Epithelial cell of esophagus (primary cell): ENCODE data around the gene ZNF518A.

ENCODE experiments used
- DNase-seq: peaks from one replicate; pipeline ENCODE4 v3.0.0; 2010; ENCODE audit warnings: low read depth
- H3K4me3 ChIP-seq: 2 replicates; pipeline ENCODE4 v1.5.1; 2011; ENCODE audit warnings: mild to moderate bottlenecking, low read length, control low read depth
- TF ChIP-seq, protein P1 (sequence below): IDR thresholded peaks from 2 replicates; pipeline ENCODE4 v1.5.1; 2011; ENCODE audit warnings: low read depth, mild to moderate bottlenecking, low read length, control low read depth, inconsistent platforms; ENCODE audit not compliant: insufficient read depth; ENCODE audit errors: missing control alignments

The ZNF518A gene, protein sequence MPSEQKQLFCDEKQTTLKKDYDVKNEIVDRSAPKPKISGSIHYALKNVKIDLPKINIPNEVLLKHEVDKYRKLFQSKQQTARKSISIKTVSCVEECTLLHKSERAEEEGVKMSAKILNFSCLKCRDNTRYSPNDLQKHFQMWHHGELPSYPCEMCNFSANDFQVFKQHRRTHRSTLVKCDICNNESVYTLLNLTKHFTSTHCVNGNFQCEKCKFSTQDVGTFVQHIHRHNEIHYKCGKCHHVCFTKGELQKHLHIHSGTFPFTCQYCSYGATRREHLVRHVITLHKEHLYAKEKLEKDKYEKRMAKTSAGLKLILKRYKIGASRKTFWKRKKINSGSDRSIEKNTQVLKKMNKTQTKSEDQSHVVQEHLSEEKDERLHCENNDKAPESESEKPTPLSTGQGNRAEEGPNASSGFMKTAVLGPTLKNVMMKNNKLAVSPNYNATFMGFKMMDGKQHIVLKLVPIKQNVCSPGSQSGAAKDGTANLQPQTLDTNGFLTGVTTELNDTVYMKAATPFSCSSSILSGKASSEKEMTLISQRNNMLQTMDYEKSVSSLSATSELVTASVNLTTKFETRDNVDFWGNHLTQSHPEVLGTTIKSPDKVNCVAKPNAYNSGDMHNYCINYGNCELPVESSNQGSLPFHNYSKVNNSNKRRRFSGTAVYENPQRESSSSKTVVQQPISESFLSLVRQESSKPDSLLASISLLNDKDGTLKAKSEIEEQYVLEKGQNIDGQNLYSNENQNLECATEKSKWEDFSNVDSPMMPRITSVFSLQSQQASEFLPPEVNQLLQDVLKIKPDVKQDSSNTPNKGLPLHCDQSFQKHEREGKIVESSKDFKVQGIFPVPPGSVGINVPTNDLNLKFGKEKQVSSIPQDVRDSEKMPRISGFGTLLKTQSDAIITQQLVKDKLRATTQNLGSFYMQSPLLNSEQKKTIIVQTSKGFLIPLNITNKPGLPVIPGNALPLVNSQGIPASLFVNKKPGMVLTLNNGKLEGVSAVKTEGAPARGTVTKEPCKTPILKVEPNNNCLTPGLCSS (N-terminal part only)

DNA sequence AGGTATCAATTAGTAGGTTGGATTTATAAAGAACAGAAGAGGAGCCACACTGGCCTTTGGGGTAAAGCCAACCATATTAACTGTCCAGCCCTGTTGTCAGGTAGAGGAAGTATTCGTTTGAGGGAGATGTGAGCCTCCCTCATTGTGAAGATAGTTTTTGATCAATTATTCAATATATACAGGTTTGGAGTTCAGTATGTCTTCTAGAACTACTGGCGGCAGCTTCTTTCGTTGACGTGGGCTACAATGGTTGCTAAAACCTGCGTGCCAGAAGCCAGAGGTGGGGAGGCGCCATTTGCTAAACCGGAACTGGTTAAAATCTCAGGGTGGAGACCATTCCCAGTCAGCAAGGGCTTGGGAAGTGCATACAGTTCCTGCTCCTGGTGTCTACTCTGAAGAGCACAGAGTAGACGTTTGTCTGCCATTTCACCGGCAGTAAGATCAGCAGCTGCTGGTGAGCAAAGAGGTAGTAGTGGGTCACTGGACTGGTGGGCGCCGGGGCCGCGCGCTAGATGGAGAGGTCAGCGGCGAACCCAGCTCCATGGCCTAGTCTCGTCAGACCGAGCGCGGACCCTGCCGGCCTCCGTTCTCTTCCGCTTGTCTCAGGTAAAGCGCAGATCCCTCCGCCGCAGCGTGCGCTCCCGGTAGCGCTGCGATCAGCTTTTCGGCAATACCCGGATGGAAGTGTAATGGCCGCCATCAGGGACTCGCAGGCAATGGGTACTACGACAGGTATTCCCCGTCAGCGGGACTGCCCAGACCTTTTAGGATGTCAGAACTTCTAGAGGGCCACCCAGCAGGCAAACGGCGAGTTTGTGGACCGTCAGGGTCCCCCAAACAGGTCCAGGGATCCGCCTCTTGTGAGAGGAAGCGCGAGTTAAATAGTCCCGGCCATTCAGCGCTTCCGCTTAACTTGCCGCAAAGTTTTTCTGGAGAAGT, at the start of gene ZNF518A:
TSS of gene ZNF518A (plus strand) at position 911 of the 939 bp plus-strand sequence. CDS start 26,026 bp downstream, outside the sequence.
- TF ChIP-seq, protein P1, sequence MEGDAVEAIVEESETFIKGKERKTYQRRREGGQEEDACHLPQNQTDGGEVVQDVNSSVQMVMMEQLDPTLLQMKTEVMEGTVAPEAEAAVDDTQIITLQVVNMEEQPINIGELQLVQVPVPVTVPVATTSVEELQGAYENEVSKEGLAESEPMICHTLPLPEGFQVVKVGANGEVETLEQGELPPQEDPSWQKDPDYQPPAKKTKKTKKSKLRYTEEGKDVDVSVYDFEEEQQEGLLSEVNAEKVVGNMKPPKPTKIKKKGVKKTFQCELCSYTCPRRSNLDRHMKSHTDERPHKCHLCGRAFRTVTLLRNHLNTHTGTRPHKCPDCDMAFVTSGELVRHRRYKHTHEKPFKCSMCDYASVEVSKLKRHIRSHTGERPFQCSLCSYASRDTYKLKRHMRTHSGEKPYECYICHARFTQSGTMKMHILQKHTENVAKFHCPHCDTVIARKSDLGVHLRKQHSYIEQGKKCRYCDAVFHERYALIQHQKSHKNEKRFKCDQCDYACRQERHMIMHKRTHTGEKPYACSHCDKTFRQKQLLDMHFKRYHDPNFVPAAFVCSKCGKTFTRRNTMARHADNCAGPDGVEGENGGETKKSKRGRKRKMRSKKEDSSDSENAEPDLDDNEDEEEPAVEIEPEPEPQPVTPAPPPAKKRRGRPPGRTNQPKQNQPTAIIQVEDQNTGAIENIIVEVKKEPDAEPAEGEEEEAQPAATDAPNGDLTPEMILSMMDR: no peak
- peak within 1 kb of the TSS; percentile 90 for H3K4me3 ChIP-seq

DNA sequence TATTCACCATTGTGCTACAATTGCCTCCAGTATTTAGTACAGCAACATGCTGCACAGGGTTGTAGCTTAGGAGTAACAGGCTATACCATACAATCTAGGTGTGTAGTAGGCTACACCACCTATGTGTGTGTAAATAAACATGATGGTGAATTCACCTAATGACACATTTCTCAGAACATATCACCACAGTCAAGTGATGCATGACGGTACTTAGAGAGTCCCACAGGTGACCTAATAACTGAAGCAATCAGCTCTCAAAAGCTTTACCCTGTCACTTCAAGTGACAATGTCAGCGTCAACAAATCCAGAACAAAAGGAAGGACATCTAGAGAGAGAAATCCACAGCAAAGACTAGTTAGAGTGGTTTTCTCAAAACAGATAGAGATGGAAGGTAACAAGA, 47.9 kb upstream of the ZNF518A start:
- H3K4me3 ChIP-seq: no peak overlapping the region
- no peak for DNase-seq
- TF ChIP-seq, protein P1: no peak

More for the DNA sequence above, at the start of gene ZNF518A:
- peak; percentile 99 for DNase-seq

DNA sequence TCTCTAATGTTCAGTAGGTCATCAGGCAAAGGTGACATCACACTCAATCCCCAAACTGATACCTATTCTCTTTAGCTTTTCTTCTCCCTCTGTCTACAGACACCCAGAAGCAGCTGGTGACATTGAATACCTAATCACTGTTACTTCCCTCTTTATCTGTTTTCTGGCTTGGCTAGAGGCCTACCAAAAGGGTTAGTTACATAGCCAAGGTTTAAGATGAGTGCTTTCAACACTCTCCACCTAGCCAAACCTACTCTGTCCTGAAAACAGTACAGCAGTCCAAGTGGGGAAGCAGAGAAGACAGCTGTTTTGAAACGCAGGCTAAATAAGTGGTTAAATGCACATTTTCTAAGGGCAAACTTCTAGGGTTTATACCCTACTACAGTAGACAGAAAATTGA, 47.3 kb upstream of the ZNF518A start:
- TF ChIP-seq, protein P1: no peak
- H3K4me3 ChIP-seq: no peak overlapping the region
- DNase-seq: no peak

DNA sequence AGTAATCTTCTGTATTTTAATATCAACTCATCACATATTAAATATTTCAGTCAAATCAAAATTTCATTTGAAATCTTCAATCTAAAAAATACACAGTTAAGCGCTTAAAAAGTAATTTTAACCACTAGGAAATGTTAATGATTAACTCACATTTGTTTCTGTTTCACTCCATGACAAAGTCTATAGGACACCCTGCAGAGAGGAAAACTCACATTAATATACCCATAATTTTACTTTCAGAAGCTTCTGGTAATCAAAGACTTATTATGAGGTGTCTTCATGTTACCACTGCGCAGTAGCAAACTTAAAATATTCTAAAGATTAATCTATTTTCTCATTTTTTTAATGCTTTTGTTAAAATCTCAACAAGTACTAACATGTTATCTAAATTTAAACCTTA, 41.0 kb upstream of the ZNF518A start:
- DNase-seq: no peak
- peak overlapping the region; percentile 85 for H3K4me3 ChIP-seq
- TF ChIP-seq, protein P1: no peak

DNA sequence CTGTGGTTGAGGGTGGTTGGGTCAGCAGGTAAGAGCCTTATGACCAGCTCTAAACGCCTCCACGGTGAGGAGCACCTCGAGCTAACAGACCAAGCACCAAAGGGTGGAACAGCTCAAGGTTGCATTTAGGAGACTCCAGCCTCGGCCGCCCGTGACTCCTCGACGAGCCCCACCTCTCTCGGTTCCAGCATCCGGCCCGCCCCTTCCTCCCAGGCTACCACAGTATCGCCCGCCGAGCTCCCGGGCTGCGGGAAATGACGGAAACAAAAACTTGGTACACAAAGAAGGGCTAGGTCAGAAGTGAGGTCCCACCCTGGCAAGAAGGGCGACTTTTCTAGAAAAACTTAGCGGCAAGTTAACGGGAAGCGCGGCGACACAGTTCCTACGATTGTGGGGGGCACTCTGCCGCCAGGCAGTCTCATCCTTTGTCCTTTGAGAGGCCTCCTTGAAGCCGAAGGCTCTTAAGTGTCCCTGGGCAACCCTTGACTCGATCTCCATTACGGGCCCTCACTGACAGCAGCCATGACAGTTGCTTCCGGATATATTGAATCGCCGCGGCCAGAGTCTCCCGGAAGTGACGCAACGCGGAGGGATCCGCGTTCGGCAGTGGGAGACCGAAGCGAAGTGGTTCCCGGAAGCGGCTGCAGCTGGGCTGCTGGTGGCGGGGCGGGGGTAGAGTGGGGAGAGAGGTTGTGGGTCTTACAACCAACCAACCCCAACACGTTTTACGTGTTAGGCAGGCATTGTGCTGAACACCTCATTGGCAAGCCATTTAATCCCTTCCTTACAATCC, 40.2 kb upstream of the ZNF518A start:
- H3K4me3 ChIP-seq: peak overlapping the region; percentile 85
- DNase-seq: peak; percentile 96
- TF ChIP-seq, protein P1: no peak

DNA sequence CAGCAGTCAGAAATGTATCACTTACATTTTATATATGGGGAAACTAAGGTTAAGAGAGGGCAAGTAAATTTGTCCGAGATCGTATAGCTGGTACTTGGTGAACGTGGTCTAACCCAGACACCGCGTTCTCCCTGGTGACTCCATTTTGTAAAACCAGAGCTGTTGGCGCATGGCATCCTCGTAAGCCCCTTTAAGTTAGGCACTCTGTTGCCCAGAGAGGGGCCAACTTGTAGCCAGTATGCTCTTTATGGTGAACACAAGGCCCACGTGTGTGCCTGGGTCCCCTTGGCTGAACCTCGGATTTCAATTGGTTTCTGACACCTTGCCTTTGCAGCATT, 39.7 kb upstream of the ZNF518A start:
- no peak for DNase-seq
- TF ChIP-seq, protein P1: no peak
- H3K4me3 ChIP-seq: peak overlapping the region; percentile 85
